GM19193 (cell line): Measurements from ENCODE around the gene MYBPC1.

ENCODE experiments used
- POLR2A ChIP-seq: IDR thresholded peaks from 4 replicates; pipeline ENCODE4 v1.6.1; 2011; ENCODE audit not compliant: insufficient read depth, insufficient read length; ENCODE audit errors: extremely low read depth

Gene MYBPC1

DNA sequence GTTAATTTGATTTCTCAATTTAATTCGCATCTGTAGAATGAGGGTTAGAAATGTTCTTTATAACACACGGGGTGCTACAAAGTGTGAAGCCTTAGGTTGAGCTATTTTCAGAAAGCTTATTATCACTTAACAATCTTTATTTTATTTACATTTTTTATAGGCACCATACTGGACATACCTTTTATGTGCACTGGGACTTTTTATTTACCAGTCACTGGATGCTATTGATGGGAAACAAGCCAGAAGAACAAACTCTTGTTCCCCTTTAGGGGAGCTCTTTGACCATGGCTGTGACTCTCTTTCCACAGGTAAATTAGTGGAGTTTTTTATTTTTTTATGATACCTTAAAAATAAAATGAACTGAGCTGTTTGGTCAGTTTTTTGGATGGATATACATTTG lies 119.2 kb downstream of the MYBPC1 start:
- no peak for TF ChIP-seq POLR2A

DNA sequence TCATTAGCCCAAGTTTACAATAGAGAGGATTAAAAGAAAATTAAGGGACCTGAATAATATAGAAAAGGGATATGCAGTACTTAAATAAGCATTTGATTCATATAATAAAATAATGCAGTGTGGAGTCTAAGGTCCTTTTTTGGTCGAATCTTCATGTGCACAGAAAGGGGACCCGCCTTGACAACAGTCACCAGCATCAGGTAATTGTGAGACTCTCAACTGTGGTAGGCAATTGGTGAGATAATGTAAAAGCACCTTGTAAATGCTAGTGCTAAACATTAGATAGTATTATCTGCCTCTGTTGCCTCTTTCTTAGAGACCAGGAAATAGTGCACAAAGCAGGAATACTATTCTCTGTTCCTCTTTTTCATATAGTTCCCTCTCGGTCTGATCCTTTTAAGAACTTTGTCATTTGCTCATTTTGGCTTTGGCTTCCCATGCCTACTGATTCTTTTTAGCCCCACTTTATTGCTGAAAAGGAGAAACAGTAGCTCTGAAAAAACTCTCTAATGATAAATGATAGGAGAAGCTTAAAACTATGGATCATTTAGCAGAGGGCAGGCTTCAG lies 120.2 kb downstream of the MYBPC1 start:
- no peak for TF ChIP-seq POLR2A

DNA sequence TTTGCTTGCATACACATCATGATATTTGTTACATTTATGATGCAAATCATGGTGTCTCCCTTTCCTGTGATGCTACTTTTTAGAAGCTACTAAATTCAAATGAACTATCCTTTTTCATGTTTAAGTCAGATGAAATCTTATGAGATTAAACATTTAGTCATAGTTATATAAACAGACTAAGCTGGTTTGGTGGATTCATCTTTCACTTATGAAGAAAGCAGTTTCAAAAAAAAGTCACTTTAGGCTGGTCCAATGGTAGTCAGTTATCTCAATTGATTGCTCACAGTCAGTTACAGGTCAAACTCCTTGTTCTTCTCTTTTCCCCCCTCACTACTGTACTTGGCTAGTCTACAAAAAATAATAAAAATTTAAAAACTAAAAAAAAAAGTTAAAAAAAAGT lies 124.8 kb downstream of the MYBPC1 start:
- TF ChIP-seq POLR2A: no peak

DNA sequence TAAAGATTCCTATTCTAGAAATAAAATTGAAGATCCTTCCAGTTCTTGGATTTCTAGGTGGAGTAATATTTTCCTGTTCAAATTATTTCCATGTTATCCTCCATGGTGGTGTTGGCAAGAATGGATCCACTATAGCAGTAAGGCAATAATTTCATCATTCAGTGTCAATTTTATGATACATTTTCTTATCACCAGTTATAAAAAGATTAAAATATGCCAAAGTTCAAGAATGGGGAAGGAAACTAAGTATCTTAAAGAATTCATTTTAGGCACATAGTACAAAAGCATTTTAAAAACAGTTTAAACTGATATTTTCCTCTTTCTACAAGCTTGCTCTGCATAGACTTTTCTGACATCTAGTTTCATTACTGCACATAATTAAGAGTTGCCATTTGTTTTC lies 125.3 kb downstream of the MYBPC1 start:
- no peak for TF ChIP-seq POLR2A

DNA sequence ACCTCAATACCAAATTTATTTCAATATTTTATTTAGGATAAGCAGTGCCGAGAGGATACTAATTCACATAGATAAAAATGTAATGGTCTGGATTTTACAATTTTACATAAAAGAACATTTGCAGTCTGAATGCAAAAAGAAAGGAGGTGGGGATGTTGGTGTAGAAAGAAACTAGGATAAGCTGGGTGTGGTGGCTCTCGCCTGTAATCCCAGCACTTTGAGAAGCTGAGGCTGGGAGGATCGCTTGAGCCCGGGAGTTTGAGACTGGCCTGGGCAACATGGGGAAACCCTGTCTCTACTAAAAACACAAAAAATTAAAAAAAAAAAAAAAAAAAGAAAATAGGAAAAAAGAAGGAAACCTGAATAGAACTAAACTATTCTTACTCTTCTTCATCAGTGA lies 127.6 kb downstream of the MYBPC1 start:
- no peak for TF ChIP-seq POLR2A

DNA sequence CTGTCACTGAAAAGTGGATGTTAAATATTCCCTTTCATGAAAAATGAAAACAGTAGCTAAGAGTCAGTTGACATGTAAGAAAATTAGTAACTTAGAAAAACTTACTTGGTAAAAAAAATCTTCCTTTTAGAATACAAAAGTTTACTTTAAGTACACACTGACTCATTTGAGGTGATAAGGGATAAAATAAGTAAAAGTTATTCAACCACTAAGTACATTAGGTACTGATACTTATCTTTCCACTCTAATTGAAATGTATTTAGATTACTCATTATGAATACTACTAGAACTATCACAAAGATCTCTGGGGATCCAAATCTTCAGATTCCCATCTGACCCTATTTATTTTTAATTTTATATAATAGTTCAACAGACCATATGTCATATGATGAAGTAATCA lies 132.3 kb downstream of the MYBPC1 start:
- no peak for TF ChIP-seq POLR2A

DNA sequence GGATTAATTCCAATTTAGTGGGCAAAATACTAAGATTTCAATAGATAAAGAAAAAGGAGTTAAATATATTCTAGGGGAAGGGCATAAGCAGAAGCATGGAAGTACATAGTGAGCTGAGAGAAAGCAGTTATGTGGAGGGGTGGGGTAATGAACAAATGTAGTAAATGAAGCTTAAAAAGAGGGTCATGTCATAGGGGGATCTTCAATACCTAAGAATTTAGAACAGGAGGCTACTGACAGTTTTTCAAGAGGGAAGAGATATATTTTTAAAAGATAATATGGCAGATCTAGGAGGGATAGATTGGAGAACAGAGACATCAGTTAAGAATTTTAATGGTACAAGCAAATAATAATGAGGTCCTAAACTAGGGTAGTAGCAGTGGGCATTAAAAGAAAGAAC lies 135.1 kb downstream of the MYBPC1 start:
- no peak for TF ChIP-seq POLR2A

DNA sequence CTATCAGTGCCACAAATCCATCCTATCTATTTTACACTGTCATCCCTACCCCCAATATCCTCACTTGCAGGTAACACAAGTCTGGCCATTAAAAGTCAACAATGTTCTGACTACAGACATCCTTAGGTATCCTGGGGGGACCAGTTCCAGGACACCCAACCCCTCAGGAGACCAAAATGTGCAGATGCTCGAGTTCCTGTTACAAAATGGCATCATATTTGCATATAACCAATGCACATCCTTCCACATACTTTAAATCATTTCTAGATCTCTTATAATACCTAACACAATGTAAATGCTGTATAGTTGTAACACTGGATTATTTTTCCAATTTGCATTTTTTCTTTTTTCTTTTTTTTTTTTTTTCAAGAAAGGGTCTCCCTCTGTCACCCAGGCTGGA lies 137.5 kb downstream of the MYBPC1 start:
- TF ChIP-seq POLR2A: no peak

DNA sequence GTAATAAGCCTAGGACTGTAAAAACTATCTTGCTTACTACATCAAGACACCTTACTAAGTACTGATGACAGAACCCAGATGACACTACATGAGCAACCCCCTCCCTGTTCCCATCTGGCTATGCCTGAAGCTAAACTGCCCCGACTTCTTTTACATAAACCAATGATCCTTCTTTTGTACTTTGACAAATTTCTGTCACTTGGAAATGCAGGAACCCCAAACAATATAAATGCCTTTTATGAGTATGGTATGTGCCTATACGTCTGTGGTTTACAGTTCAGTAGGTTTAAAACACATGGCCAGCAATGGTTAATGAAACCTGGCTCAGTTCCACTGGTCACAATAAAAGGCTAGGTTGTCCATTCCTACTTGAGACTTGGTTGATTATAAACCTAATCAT lies 138.4 kb downstream of the MYBPC1 start:
- TF ChIP-seq POLR2A: no peak
